A204.1 (cell line): ENCODE data around the gene MYH14.
"Not testable (repeated sequence)": the region's sequence is repeated elsewhere in the genome, so short reads cannot be mapped to it uniquely, and the experiment has no call there.

Experiments
- FAIRE-seq: peaks from 2 replicates; lab custom pipeline; 2012; peaks lifted over from hg19 to GRCh38; lab: Jason Lieb, UNC

MYH14 gene

GRCh38 chr19:50228153-50228552 lies 24.7 kb downstream of the MYH14 start:
- FAIRE-seq: not testable (repeated sequence)

GRCh38 chr19:50230379-50231351 lies 27.2 kb downstream of the MYH14 start:
- no peak for FAIRE-seq

GRCh38 chr19:50231417-50231816 lies 28.0 kb downstream of the MYH14 start:
- FAIRE-seq: not testable (repeated sequence)

- no peak for FAIRE-seq
Observed at GRCh38 chr19:50231821-50232220, 28.4 kb downstream of the MYH14 start.

- FAIRE-seq: no peak
Observed at GRCh38 chr19:50232600-50232999, 29.2 kb downstream of the MYH14 start.

- FAIRE-seq: no peak
Observed at GRCh38 chr19:50233308-50233910, 30.0 kb downstream of the MYH14 start.

GRCh38 chr19:50237493-50237892 lies 34.1 kb downstream of the MYH14 start:
- not testable (repeated sequence) for FAIRE-seq

- no peak for FAIRE-seq
Observed at GRCh38 chr19:50238043-50238442, 34.6 kb downstream of the MYH14 start.

- no peak for FAIRE-seq
Observed at GRCh38 chr19:50239921-50240590, 36.6 kb downstream of the MYH14 start.

- FAIRE-seq: no peak
Observed at GRCh38 chr19:50242581-50242980, 39.2 kb downstream of the MYH14 start.

GRCh38 chr19:50244695-50245094 lies 41.3 kb downstream of the MYH14 start:
- FAIRE-seq: no peak

GRCh38 chr19:50248413-50248812 lies 45.0 kb downstream of the MYH14 start:
- FAIRE-seq: no peak

- no peak for FAIRE-seq
Observed at GRCh38 chr19:50248826-50249225, 45.4 kb downstream of the MYH14 start.

GRCh38 chr19:50249636-50250035 lies 46.2 kb downstream of the MYH14 start:
- FAIRE-seq: no peak

- no peak for FAIRE-seq
Observed at GRCh38 chr19:50250450-50251136, 47.2 kb downstream of the MYH14 start.

- FAIRE-seq: no peak
Observed at GRCh38 chr19:50252111-50252886, 48.9 kb downstream of the MYH14 start.

- no peak for FAIRE-seq
Observed at GRCh38 chr19:50252887-50253268, 49.5 kb downstream of the MYH14 start.

- FAIRE-seq: no peak
Observed at GRCh38 chr19:50255115-50255514, 51.7 kb downstream of the MYH14 start.

- no peak for FAIRE-seq
Observed at GRCh38 chr19:50257141-50257540, 53.7 kb downstream of the MYH14 start.

- no peak for FAIRE-seq
Observed at GRCh38 chr19:50258918-50259372, 55.5 kb downstream of the MYH14 start.

- no peak for FAIRE-seq
Observed at GRCh38 chr19:50261446-50261970, 58.1 kb downstream of the MYH14 start.
